IMR-90 (cell line): ENCODE measurements around the gene ATP1B1. TPM values are rescaled to one million over a fixed set of nuclear protein-coding genes. Genes with fewer than 3 reads are reported as not detected.

Source experiments
- ATAC-seq: fragments of 200-7000 bp; cut with Tn5 transposase; 2 replicates; pipeline ENCODE4 v1.9.1; 2020; ENCODE audit warnings: low read depth, mild to moderate bottlenecking, moderate library complexity
- BruUV-seq: library from RNA; stranded (reverse); fragments of 400-500 nt; replicated peaks from 2 replicates; lab custom pipeline; 2021; lab: Mats Ljungman, UMichigan
- CTCF ChIA-PET: fragments of 300-600 bp; formaldehyde crosslinking; extraction: SDS; loops from one replicate; lab custom pipeline; 2021; ENCODE audit warnings: antibody characterized with exemption; lab: Yijun Ruan, JAX
- POLR2A ChIA-PET: fragments of 300-600 bp; sonication (Branson Sonifier 250); formaldehyde crosslinking; loops from one replicate; lab custom pipeline; 2022; ENCODE audit warnings: antibody characterized with exemption; ENCODE audit not compliant: unreplicated experiment; lab: Charles Lee
- DNase-seq: peaks from one replicate; pipeline ENCODE4 v3.0.0; 2013
- H2AFZ ChIP-seq: replicated peaks from 2 replicates; pipeline ENCODE3; 2013; ENCODE audit warnings: low read length, mild to moderate bottlenecking; ENCODE audit not compliant: poor library complexity
- H2AK5ac ChIP-seq: 2 replicates; pipeline ENCODE4 v1.6.1; 2013; ENCODE audit warnings: low read depth, low read length, inconsistent platforms
- H2AK9ac ChIP-seq: replicated peaks from 2 replicates; pipeline ENCODE3; 2013; ENCODE audit warnings: mild to moderate bottlenecking, low read depth, low read length, moderate library complexity; ENCODE audit not compliant: poor library complexity
- H2BK120ac ChIP-seq: 2 replicates; pipeline ENCODE4 v1.6.1; 2013; ENCODE audit warnings: low read depth, low read length, inconsistent platforms
- H2BK15ac ChIP-seq: 3 replicates; pipeline ENCODE4 v1.6.1; 2013; ENCODE audit warnings: low read depth, low read length, inconsistent platforms
- H2BK20ac ChIP-seq: 2 replicates; pipeline ENCODE4 v1.6.1; 2013; ENCODE audit warnings: low read depth, mild to moderate bottlenecking, inconsistent platforms, low read length, moderate library complexity
- H2BK5ac ChIP-seq: 2 replicates; pipeline ENCODE4 v1.6.1; 2013; ENCODE audit warnings: mild to moderate bottlenecking, low read depth, low read length, inconsistent platforms; ENCODE audit not compliant: poor library complexity, severe bottlenecking
- H3K14ac ChIP-seq: replicated peaks from 2 replicates; pipeline ENCODE4 v1.6.1; 2013; ENCODE audit warnings: low read depth, low read length, inconsistent platforms
- H3K18ac ChIP-seq: 2 replicates; pipeline ENCODE4 v1.6.1; 2013; ENCODE audit warnings: low read depth, low read length, control low read depth
- H3K23ac ChIP-seq: 2 replicates; pipeline ENCODE4 v1.6.1; 2013; ENCODE audit warnings: low read depth, low read length, inconsistent platforms
- H3K27ac ChIP-seq: 2 replicates; pipeline ENCODE4 v1.5.1; 2013; ENCODE audit warnings: mild to moderate bottlenecking, control low read depth, low read length; ENCODE audit not compliant: insufficient read depth
- H3K27me3 ChIP-seq: 2 replicates; pipeline ENCODE4 v1.6.1; 2013; ENCODE audit warnings: low read length; ENCODE audit not compliant: control insufficient read depth, insufficient read depth
- H3K36me3 ChIP-seq: 2 replicates; pipeline ENCODE4 v1.6.1; 2013; ENCODE audit warnings: low read length, mixed read lengths; ENCODE audit not compliant: control insufficient read depth, insufficient read depth
- H3K4ac ChIP-seq: 2 replicates; pipeline ENCODE4 v1.6.1; 2013; ENCODE audit warnings: low read depth, low read length, inconsistent platforms
- H3K4me1 ChIP-seq: 2 replicates; pipeline ENCODE4 v1.6.1; 2013; ENCODE audit warnings: low read length, mixed read lengths; ENCODE audit not compliant: control insufficient read depth, insufficient read depth
- H3K4me2 ChIP-seq: 2 replicates; pipeline ENCODE4 v1.6.1; 2013; ENCODE audit warnings: low read depth, mild to moderate bottlenecking, control low read depth, low read length, moderate library complexity
- H3K4me3 ChIP-seq: 2 replicates; pipeline ENCODE4 v1.5.1; 2013; ENCODE audit warnings: low read depth, mild to moderate bottlenecking, control low read depth, low read length, moderate library complexity; ENCODE audit not compliant: insufficient read depth
- H3K56ac ChIP-seq: 2 replicates; pipeline ENCODE4 v1.6.1; 2013; ENCODE audit warnings: low read length, inconsistent platforms; ENCODE audit not compliant: insufficient read depth; ENCODE audit errors: extremely low read depth
- H3K79me1 ChIP-seq, 2 experiments: 2 replicates each; pipeline ENCODE4 v1.6.1; 2013; ENCODE audit warnings: low read length in 2 of 2, inconsistent platforms in 1 of 2, low read depth in 1 of 2
- H3K9ac ChIP-seq: 2 replicates; pipeline ENCODE4 v1.6.1; 2013; ENCODE audit warnings: low read depth, low read length, control low read depth
- H3K9me1 ChIP-seq: 2 replicates; pipeline ENCODE4 v1.6.1; 2013; ENCODE audit warnings: low read length, inconsistent platforms; ENCODE audit not compliant: insufficient read depth
- H3K9me3 ChIP-seq: 2 replicates; pipeline ENCODE4 v1.6.1; 2013; ENCODE audit warnings: low read length; ENCODE audit not compliant: control insufficient read depth, insufficient read depth
- H4K20me1 ChIP-seq: 2 replicates; pipeline ENCODE4 v1.6.1; 2013; ENCODE audit warnings: low read length, inconsistent platforms; ENCODE audit not compliant: insufficient read depth
- H4K5ac ChIP-seq: 2 replicates; pipeline ENCODE4 v1.6.1; 2013; ENCODE audit warnings: mild to moderate bottlenecking, low read depth, low read length, control low read depth
- H4K8ac ChIP-seq, 2 experiments: 2 replicates each; pipeline ENCODE4 v1.6.1; 2013; ENCODE audit warnings: low read depth in 2 of 2, low read length in 2 of 2, control low read depth in 1 of 2, inconsistent platforms in 1 of 2
- H4K91ac ChIP-seq: 2 replicates; pipeline ENCODE4 v1.6.1; 2013; ENCODE audit warnings: low read depth, low read length, inconsistent platforms; ENCODE audit not compliant: insufficient read depth
- CHD1 ChIP-seq: IDR thresholded peaks from 2 replicates; pipeline ENCODE4 v1.6.1; 2012; ENCODE audit warnings: low read depth, low read length, improper control_type of control experiment
- CTCF ChIP-seq: conservative IDR thresholded peaks from 2 replicates; pipeline ENCODE4 v1.5.1; 2012; ENCODE audit warnings: mild to moderate bottlenecking, low read depth, low read length, improper control_type of control experiment
- WGBS, 2 experiments: methylation state at CpG; one replicate each; pipeline versions ENCODE4 v1.1.5 to v1.1.7; 2013; ENCODE audit warnings: missing lambda C conversion rate in 2 of 2; ENCODE audit not compliant: insufficient read length in 1 of 2; ENCODE audit errors: extremely low coverage in 2 of 2; 5-methylcytosine and 5-hydroxymethylcytosine counted together
- dilution Hi-C: fragments of 300-500 bp; cut with HindIII; formaldehyde crosslinking; loops from one replicate; pipeline ENCODE4 v1.14.3; 2018; ENCODE audit warnings: low sequenced_read_pairs; ENCODE audit not compliant: unreplicated experiment
- in situ Hi-C: fragments of 300-500 bp; cut with MboI; formaldehyde crosslinking; loops from 3 replicates; pipeline ENCODE4 v1.14.3; 2019; ENCODE audit warnings: low sequenced_read_pairs, inconsistent platforms, mixed read lengths
- intact Hi-C: fragments of 100-400 bp; cut with micrococcal nuclease; formaldehyde crosslinking; loops from 2 replicates; pipeline ENCODE4 v1.10.0; 2022
- polyA plus RNA-seq, 3 experiments: library from polyadenylated mRNA; depleted of rRNA; stranded (reverse); fragments of >200 nt; gene quantifications; 2 replicates each; pipeline ENCODE4 v1.2.3, GENCODE V29; 2012; ENCODE audit warnings: low replicate concordance in 1 of 3
- total RNA-seq: library from RNA; depleted of rRNA; stranded (reverse); fragments of >200 nt; gene quantifications from 2 replicates; pipeline ENCODE4 v1.2.3, GENCODE V29; 2012

ATP1B1 gene
- total and polyA plus RNA-seq, 2 of the 4 experiments (the other 2 are of a cell fraction): 14.5 to 22.1 TPM

GRCh38 chr1:169106921-169107602 lies 572 bp downstream of the ATP1B1 start:
- ChIA-PET POLR2A (no interaction called here), CTCF (interaction anchor here (0.6 to 1.0 kb wide), 4 partner anchors 95 to 482 kb away, joined by 3 to 5 read pairs (median 4); no protein-coding TSS in a partner anchor)
- peak overlapping the region; percentile 71 for H3K9ac ChIP-seq
- intact Hi-C loops (loop anchor here (2.0 to 5.0 kb wide), 3 partner anchors 220 to 260 kb away; partner anchors contain the start of genes BLZF1 and NME7), dilution Hi-C loops (no loop called here), in situ Hi-C loops (loop anchor here (25.0 kb wide), 2 partner anchors 970 to 1605 kb away; partner anchors contain the start of gene GPR161)
- TF ChIP-seq CTCF (no peak), CHD1 (no peak)
- H2BK20ac ChIP-seq: 0 out of 2 replicates have a peak overlapping the region, but pooled peaks have one; percentile 1
- DNase-seq (peak; percentile 39), ATAC-seq (peak; percentile 0)
- peaks cover under 1% of the 10 kb centered on the region; the same call in 1 of the 2 replicates for H3K36me3 ChIP-seq
- H2AK5ac ChIP-seq: peak overlapping the region; percentile 52; the same call in 1 of the 2 replicates
- WGBS, 2 experiments: 0% methylated on average over 8 of the region's 41 CpGs; no CpG with 5 or more reads in 1 of the 2 experiments
- H3K9me3 ChIP-seq: no peaks in the 10 kb centered on the region
- peak overlapping the region; percentile 42; the same call in 1 of the 3 replicates for H2BK15ac ChIP-seq
- H4K20me1 ChIP-seq: no peaks in the 10 kb centered on the region
- peak overlapping the region; percentile 97 for H3K4me3 ChIP-seq
- peak overlapping the region in 1 of 2 experiments; percentile 48; a peak in 1 of 4 replicates for H4K8ac ChIP-seq
- peak overlapping the region; percentile 59 for H3K14ac ChIP-seq
- peak overlapping the region; percentile 76; the same call in 1 of the 2 replicates for H3K56ac ChIP-seq
- H4K5ac ChIP-seq: peak overlapping the region; percentile 11; the same call in 1 of the 2 replicates
- peaks cover 5% of the 10 kb centered on the region; the same call in 1 of the 2 replicates for H3K9me1 ChIP-seq
- peak overlapping the region; percentile 99 for H3K4me2 ChIP-seq
- no TSS peak for BruUV-seq
- H2BK120ac ChIP-seq: peak overlapping the region; percentile 28; the same call in 1 of the 2 replicates
- peak overlapping the region; percentile 61 for H3K4ac ChIP-seq
- H2AK9ac ChIP-seq: peak overlapping the region; percentile 76
- H3K27me3 ChIP-seq: peaks cover 7% of the 10 kb centered on the region
- H4K91ac ChIP-seq: peak overlapping the region; percentile 75
- H2AFZ ChIP-seq: peak overlapping the region; percentile 91
- peak overlapping the region; percentile 77 for H2BK5ac ChIP-seq
- peak overlapping the region; percentile 94 for H3K23ac ChIP-seq
- peak overlapping the region; percentile 58 for H3K27ac ChIP-seq
- peaks cover 15 to 46% of the 10 kb centered on the region in 2 experiments for H3K79me1 ChIP-seq
- H3K18ac ChIP-seq: peak overlapping the region; percentile 68
- H3K4me1 ChIP-seq: peaks cover 18% of the 10 kb centered on the region
